Rectal smooth muscle tissue (tissue), 1 donor: ENCODE measurements around the gene MOSPD3.
"Not testable (repeated sequence)": the region's sequence is repeated elsewhere in the genome, so short reads cannot be mapped to it uniquely, and the experiment has no call there.

Experiments used
- H3K27ac ChIP-seq: one replicate; pipeline ENCODE4 v1.7.0; 2013; ENCODE audit warnings: low read depth, low read length, inconsistent platforms
- H3K27me3 ChIP-seq: one replicate; pipeline ENCODE4 v1.7.0; 2013; ENCODE audit warnings: low read length; ENCODE audit not compliant: control insufficient read depth, insufficient read depth
- H3K36me3 ChIP-seq: one replicate; pipeline ENCODE4 v1.7.0; 2013; ENCODE audit warnings: low read length; ENCODE audit not compliant: control insufficient read depth, insufficient read depth
- H3K4me1 ChIP-seq: one replicate; pipeline ENCODE4 v1.7.0; 2013; ENCODE audit warnings: low read length; ENCODE audit not compliant: control insufficient read depth, insufficient read depth
- H3K4me3 ChIP-seq: one replicate; pipeline ENCODE4 v1.7.0; 2013; ENCODE audit warnings: low read length
- H3K9ac ChIP-seq: one replicate; pipeline ENCODE4 v1.7.0; 2013; ENCODE audit warnings: low read length

Gene MOSPD3

DNA sequence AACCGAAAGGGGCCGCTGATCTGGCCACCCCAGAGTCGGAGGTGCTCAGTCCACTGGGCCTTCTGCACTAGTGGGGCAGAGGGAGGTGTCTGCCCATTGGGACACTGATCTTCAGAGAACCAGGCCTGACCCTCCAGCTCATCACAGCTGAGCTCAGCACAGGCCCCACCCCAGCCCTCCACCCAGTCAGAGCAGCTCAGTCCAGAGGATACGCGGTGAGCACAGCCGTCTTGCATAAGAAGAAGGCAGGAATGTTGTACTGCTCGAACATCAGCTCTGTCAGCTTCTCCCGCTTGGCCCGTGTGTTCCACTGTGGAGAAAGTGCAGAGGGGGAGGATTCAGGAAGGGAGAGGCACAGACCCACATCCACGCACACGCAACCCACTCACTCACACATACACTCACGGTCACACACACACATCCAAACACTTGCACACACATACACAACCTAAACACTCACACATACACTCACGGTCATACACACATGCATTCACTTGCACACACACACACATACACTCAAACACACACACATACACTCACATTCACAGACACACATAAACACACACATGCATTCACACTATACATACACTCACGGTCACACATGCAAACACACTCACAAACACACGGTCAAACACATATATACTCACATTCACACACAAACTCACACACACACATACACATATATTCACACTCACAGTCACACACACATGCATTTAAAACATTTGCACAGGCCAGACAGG, 37.7 kb downstream of the MOSPD3 start:
- Histone ChIP-seq H3K27ac (no peak overlapping the region), H3K4me1 (no peaks in the 10 kb centered on the region), H3K27me3 (peaks cover 4% of the 10 kb centered on the region), H3K9ac (no peak overlapping the region), H3K36me3 (no peaks in the 10 kb centered on the region), H3K4me3 (no peak overlapping the region)

DNA sequence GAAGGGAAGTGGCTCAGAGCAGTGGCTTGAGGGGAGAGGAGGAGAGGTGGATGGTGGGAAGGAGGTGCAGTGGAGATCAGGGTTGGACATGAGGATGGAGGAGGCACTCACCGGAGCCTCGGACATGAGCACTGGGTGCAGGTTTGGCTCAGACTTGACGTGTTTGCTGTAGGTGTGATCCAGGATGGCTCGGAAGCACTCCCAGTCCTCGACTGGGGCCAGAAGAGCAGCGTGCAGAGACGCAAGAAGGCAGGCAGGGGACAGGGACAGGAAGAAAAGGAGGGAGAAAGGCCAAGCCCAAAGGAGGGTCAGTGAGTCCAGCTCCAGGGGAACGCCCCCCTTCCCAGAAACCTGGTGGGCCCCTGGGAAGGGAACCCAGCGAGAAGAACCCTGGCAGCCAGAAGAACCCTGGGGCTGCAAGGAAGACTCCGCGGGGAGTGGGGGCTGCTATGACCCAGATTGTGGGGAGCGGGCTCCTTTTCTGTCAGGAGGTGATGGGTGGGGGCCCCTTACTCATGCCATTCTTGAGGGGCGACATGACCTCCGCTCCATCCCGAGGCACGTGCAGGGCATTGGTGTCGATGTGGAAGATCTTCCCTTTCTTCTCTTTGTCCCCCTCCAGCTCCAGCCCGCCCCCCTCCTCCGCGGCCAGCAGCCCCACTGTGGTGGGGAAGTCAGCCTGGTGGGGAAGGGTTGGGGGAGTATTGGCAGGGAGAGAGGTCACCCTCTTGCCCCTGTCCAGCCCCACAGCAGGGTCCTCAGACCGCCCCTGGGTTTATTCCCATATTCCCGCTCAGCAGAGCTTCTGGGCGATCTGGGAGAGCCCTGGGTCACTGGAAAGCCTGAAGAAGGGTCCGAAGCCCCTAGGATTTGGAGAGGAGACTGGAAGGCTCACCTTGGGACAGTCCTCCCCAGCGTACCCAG, 42.8 kb downstream of the MOSPD3 start:
- no peak overlapping the region for H3K9ac ChIP-seq
- H3K4me1 ChIP-seq: no peaks in the 10 kb centered on the region
- H3K27me3 ChIP-seq: peaks cover 22% of the 10 kb centered on the region
- no peak overlapping the region for H3K4me3 ChIP-seq
- no peaks in the 10 kb centered on the region for H3K36me3 ChIP-seq
- no peak overlapping the region for H3K27ac ChIP-seq

DNA sequence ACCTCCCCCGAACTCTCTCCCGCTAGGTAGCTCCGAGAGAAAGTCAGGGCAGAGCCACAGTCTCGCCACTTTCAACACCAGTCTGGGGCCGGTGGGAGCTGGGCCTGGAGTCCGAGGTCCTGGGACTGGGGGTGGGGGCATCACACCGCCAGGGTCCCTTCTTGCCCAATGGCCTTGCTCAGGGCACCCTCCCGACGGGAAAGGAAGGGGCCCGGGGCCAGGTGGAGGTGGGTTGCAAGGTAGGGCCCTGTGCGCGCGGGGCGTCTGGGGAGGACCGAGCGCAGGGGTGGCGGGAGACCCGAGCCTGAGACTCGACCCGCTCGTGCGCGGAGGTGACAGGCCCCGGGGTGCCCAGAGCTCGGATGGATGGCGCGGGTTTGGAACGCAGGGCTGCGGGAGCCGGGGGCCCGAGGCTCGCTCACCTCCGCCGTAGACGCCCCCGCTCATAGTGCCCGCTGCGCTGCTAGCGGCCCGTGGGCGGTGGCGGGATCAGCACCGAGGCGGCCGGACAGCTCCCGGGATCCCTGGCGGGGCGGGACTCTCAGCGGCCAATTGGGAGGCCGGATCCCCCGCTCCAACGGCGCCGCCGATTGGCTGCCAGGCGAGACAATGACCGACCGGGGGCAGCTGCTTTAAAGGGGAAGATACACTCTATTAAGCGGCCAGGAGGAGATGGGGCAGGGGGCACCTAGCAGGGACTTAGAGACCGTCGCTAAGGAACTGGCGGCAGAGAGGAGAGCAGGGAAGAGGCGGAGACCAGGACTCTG, 43.8 kb downstream of the MOSPD3 start, which contains the start of gene ACTL6B:
TSS of gene ACTL6B (minus strand) at position 541 of the 767 bp plus-strand sequence. CDS start at position 447, 94 bp downstream.
- Histone ChIP-seq H3K9ac (no peak within 1 kb of the TSS), H3K27me3 (peaks cover 22% of the 10 kb centered on the region), H3K4me3 (no peak within 1 kb of the TSS)

DNA sequence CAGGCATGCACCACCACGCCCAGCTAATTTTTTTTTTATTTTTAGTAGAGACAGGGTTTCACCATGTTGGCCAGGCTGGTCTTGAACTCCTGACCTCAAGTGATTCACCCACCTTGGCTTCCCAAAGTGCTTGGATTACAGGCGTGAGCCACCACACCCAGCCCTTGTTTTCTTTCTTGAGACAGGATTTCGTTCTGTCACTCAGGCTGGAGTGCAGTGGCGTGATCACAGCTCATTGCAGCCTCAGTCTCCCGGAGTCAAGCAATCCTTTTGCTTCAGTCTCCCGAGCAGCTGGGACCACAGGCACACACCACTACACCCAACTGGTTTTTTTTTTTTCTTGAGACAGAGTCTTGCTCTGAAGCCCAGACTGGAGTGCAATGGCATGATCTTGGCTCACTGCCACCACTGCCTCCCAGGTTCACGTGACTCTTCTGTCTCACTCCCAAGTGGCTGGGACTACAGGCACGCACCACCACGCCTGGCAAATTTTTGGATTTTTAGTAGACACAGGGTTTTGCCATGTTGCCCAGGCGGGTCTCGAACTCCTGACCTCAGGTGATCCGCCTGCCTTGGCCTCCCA, 49.9 kb downstream of the MOSPD3 start:
- not testable (repeated sequence) for H3K4me1 ChIP-seq, H3K27me3 ChIP-seq, H3K36me3 ChIP-seq, H3K9ac ChIP-seq, H3K4me3 ChIP-seq, H3K27ac ChIP-seq

More for the DNA sequence above, 43.8 kb downstream of the MOSPD3 start, which contains the start of gene ACTL6B:
- no peak within 1 kb of the TSS for H3K27ac ChIP-seq
- H3K4me1 ChIP-seq: no peaks in the 10 kb centered on the region
- no peaks in the 10 kb centered on the region for H3K36me3 ChIP-seq
